MM.1S (cell line): ENCODE results near the gene KRTAP6-3.

Experiments used
- DNase-seq: peaks from one replicate; pipeline ENCODE4 v3.0.0-alpha.2; 2015
- H2AFZ ChIP-seq: fragments of 300-600 bp; sonication (generic); 2 replicates; pipeline ENCODE4 v1.6.0; 2016; ENCODE audit warnings: antibody characterized with exemption, low read length
- H3F3A ChIP-seq: fragments of 300-600 bp; sonication (generic); 2 replicates; pipeline ENCODE4 v1.6.1; 2016; ENCODE audit warnings: mild to moderate bottlenecking, antibody characterized with exemption, low read length, moderate library complexity, mixed read lengths; ENCODE audit not compliant: insufficient read depth
- H3K27ac ChIP-seq: fragments of 300-600 bp; sonication (generic); 2 replicates; pipeline ENCODE4 v1.5.1; 2016; ENCODE audit warnings: mild to moderate bottlenecking, low read length
- H3K27me3 ChIP-seq: fragments of 300-600 bp; sonication (generic); replicated peaks from 2 replicates; pipeline ENCODE4 v1.6.0; 2016; ENCODE audit warnings: low read length; ENCODE audit not compliant: insufficient read depth
- H3K36me3 ChIP-seq: fragments of 300-600 bp; sonication (generic); replicated peaks from 2 replicates; pipeline ENCODE4 v1.6.1; 2016; ENCODE audit warnings: mild to moderate bottlenecking, low read length, mixed read lengths; ENCODE audit not compliant: insufficient read depth
- H3K4me1 ChIP-seq: fragments of 300-600 bp; sonication (generic); 2 replicates; pipeline ENCODE4 v1.6.1; 2016; ENCODE audit warnings: low read length, mixed read lengths
- H3K4me2 ChIP-seq: fragments of 300-600 bp; sonication (generic); 2 replicates; pipeline ENCODE4 v1.6.0; 2016; ENCODE audit warnings: low read depth, low read length
- H3K4me3 ChIP-seq: fragments of 300-600 bp; sonication (generic); 2 replicates; pipeline ENCODE4 v1.5.1; 2016; ENCODE audit warnings: low read length, mixed read lengths
- H3K79me2 ChIP-seq: fragments of 300-600 bp; sonication (generic); 2 replicates; pipeline ENCODE4 v1.6.1; 2016; ENCODE audit warnings: mixed run types, low read length, mixed read lengths
- H3K9ac ChIP-seq: fragments of 300-600 bp; sonication (generic); 2 replicates; pipeline ENCODE4 v1.6.1; 2016; ENCODE audit warnings: low read length, mixed read lengths
- H3K9me2 ChIP-seq: fragments of 300-600 bp; sonication (generic); replicated peaks from 2 replicates; pipeline ENCODE4 v1.6.1; 2016; ENCODE audit warnings: mild to moderate bottlenecking, low read length, mixed read lengths; ENCODE audit not compliant: insufficient read depth
- H3K9me3 ChIP-seq: fragments of 300-600 bp; sonication (generic); replicated peaks from 2 replicates; pipeline ENCODE4 v1.6.1; 2016; ENCODE audit warnings: mild to moderate bottlenecking, low read length, mixed read lengths; ENCODE audit not compliant: insufficient read depth
- H4K20me1 ChIP-seq: fragments of 300-600 bp; sonication (generic); 2 replicates; pipeline ENCODE4 v1.6.1; 2016; ENCODE audit warnings: mild to moderate bottlenecking, low read length, moderate library complexity, mixed read lengths; ENCODE audit not compliant: insufficient read depth
- EZH2 ChIP-seq: fragments of 300-600 bp; sonication (generic); optimal IDR thresholded peaks from 2 replicates; pipeline ENCODE3; 2017; ENCODE audit warnings: low read depth, mild to moderate bottlenecking, antibody characterized with exemption, low read length, mixed read lengths
- EZH2phosphoT487 ChIP-seq: fragments of 300-600 bp; sonication (generic); IDR thresholded peaks from 2 replicates; pipeline ENCODE4 v1.6.1; 2018; ENCODE audit warnings: antibody characterized with exemption, low read length
- TF ChIP-seq, protein P1 (sequence below): fragments of 300-600 bp; sonication (generic); IDR thresholded peaks from 2 replicates; pipeline ENCODE4 v1.5.1; 2016; ENCODE audit warnings: antibody characterized with exemption, low read length, mixed read lengths

Gene KRTAP6-3

GRCh38 chr21:30615199-30615598 is 23.0 kb downstream of the KRTAP6-3 start:
- H3K4me3 ChIP-seq: no peak overlapping the region
- TF ChIP-seq EZH2phosphoT487 (no peak), EZH2 (no peak)
- TF ChIP-seq, protein P1, sequence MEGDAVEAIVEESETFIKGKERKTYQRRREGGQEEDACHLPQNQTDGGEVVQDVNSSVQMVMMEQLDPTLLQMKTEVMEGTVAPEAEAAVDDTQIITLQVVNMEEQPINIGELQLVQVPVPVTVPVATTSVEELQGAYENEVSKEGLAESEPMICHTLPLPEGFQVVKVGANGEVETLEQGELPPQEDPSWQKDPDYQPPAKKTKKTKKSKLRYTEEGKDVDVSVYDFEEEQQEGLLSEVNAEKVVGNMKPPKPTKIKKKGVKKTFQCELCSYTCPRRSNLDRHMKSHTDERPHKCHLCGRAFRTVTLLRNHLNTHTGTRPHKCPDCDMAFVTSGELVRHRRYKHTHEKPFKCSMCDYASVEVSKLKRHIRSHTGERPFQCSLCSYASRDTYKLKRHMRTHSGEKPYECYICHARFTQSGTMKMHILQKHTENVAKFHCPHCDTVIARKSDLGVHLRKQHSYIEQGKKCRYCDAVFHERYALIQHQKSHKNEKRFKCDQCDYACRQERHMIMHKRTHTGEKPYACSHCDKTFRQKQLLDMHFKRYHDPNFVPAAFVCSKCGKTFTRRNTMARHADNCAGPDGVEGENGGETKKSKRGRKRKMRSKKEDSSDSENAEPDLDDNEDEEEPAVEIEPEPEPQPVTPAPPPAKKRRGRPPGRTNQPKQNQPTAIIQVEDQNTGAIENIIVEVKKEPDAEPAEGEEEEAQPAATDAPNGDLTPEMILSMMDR: no peak
- H4K20me1 ChIP-seq: no peaks in the 10 kb centered on the region
- no peaks in the 10 kb centered on the region for H3K27me3 ChIP-seq
- H2AFZ ChIP-seq: no peak overlapping the region
- no peaks in the 10 kb centered on the region for H3K36me3 ChIP-seq
- peaks cover 9% of the 10 kb centered on the region for H3K4me1 ChIP-seq
- no peaks in the 10 kb centered on the region for H3F3A ChIP-seq
- no peak overlapping the region for H3K9ac ChIP-seq
- no peak for DNase-seq
- H3K9me3 ChIP-seq: no peaks in the 10 kb centered on the region
- H3K9me2 ChIP-seq: no peaks in the 10 kb centered on the region
- no peak overlapping the region for H3K27ac ChIP-seq
- no peaks in the 10 kb centered on the region for H3K79me2 ChIP-seq
- H3K4me2 ChIP-seq: no peak overlapping the region

GRCh38 chr21:30616125-30616524 is 23.9 kb downstream of the KRTAP6-3 start, which contains the start of gene KRTAP20-1:
Gene KRTAP20-1, plus strand, starts transcription at chr21:30616425. Its CDS starts 30 bp downstream, at chr21:30616455.
- Histone ChIP-seq H3K79me2 (no peaks in the 10 kb centered on the region), H3K4me3 (no peak within 1 kb of the TSS), H3K4me1 (peaks cover 9% of the 10 kb centered on the region), H3F3A (no peaks in the 10 kb centered on the region), H3K27me3 (no peaks in the 10 kb centered on the region), H4K20me1 (no peaks in the 10 kb centered on the region), H3K36me3 (no peaks in the 10 kb centered on the region), H3K9ac (no peak within 1 kb of the TSS), H3K9me3 (no peaks in the 10 kb centered on the region), H3K9me2 (no peaks in the 10 kb centered on the region), H3K27ac (no peak within 1 kb of the TSS), H3K4me2 (no peak within 1 kb of the TSS), H2AFZ (no peak within 1 kb of the TSS)
- DNase-seq: no peak
- no peak for TF ChIP-seq EZH2
- no peak for TF ChIP-seq EZH2phosphoT487
- TF ChIP-seq, protein P1: no peak

DNA sequence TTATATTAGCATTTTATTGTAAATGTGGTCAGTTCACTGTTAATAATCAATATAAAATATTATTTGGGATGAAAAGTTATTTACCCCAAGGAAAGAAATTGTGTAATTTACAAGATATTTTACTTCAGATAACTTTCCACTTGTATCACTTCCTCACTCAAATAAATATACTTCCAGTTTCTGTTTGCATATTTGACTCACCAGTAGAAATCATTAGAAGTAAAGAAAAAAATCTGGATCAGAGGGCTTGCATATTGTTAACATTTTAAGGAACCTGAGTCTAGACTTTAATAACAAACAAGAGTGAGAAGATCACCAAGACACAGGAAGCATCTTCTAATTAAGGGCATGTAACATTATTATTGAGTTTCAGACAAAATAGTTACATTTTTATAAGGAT is 27.8 kb downstream of the KRTAP6-3 start:
- no peaks in the 10 kb centered on the region for H3K9me3 ChIP-seq
- no peak for DNase-seq

More for the DNA sequence above, 27.8 kb downstream of the KRTAP6-3 start:
- no peaks in the 10 kb centered on the region for H3K27me3 ChIP-seq
- no peak for TF ChIP-seq EZH2phosphoT487
- TF ChIP-seq EZH2: no peak
- TF ChIP-seq, protein P1: no peak
- no peaks in the 10 kb centered on the region for H3K79me2 ChIP-seq
- no peak overlapping the region for H3K27ac ChIP-seq
- H2AFZ ChIP-seq: no peak overlapping the region
- H3K36me3 ChIP-seq: no peaks in the 10 kb centered on the region
- no peaks in the 10 kb centered on the region for H3K4me1 ChIP-seq
- no peak overlapping the region for H3K4me2 ChIP-seq
- H3K9me2 ChIP-seq: no peaks in the 10 kb centered on the region
- no peak overlapping the region for H3K9ac ChIP-seq
- H3K4me3 ChIP-seq: no peak overlapping the region
- no peaks in the 10 kb centered on the region for H4K20me1 ChIP-seq
- H3F3A ChIP-seq: no peaks in the 10 kb centered on the region
